Progenitor cell of endocrine pancreas (in vitro differentiated cells): Measurements from ENCODE around the gene NPFFR1. TPM values are rescaled to one million over a fixed set of nuclear protein-coding genes. Genes with fewer than 3 reads are reported as not detected.

Experiments
- DNase-seq: peaks from one replicate; pipeline ENCODE4 v3.0.0; 2021; ENCODE audit warnings: low spot score; ENCODE audit not compliant: unreplicated experiment
- H3K27ac Mint-ChIP-seq: 2 replicates; pipeline ENCODE4 v1.8.0; 2021; ENCODE audit warnings: mild to moderate bottlenecking, moderate library complexity, mixed read lengths
- H3K27me3 Mint-ChIP-seq: 2 replicates; pipeline ENCODE4 v1.8.0; 2021; ENCODE audit warnings: mixed read lengths
- H3K36me3 Mint-ChIP-seq: 2 replicates; pipeline ENCODE4 v1.8.0; 2022; ENCODE audit warnings: mixed read lengths; ENCODE audit not compliant: insufficient read depth
- H3K4me1 Mint-ChIP-seq: 2 replicates; pipeline ENCODE4 v1.8.0; 2021; ENCODE audit warnings: low read depth, mixed read lengths
- H3K4me3 Mint-ChIP-seq: 2 replicates; pipeline ENCODE4 v1.8.0; 2021; ENCODE audit warnings: low read depth, mild to moderate bottlenecking, moderate library complexity, mixed read lengths
- H3K9me3 Mint-ChIP-seq: 2 replicates; pipeline ENCODE4 v1.8.0; 2021; ENCODE audit warnings: low read depth, mixed read lengths
- total RNA-seq: library from RNA; stranded (reverse); gene quantifications from 2 replicates; pipeline ENCODE4 v1.2.1, GENCODE V29; 2021
- TF ChIP-seq, protein P1 (sequence below): fragments of 200-600 bp; sonication (generic); IDR thresholded peaks from one replicate; pipeline ENCODE4 v1.5.0; 2021; ENCODE audit warnings: antibody characterized with exemption, mild to moderate bottlenecking; ENCODE audit not compliant: unreplicated experiment

The NPFFR1 gene
- total RNA-seq, 1 donor from 2014 or later: not detected

DNA sequence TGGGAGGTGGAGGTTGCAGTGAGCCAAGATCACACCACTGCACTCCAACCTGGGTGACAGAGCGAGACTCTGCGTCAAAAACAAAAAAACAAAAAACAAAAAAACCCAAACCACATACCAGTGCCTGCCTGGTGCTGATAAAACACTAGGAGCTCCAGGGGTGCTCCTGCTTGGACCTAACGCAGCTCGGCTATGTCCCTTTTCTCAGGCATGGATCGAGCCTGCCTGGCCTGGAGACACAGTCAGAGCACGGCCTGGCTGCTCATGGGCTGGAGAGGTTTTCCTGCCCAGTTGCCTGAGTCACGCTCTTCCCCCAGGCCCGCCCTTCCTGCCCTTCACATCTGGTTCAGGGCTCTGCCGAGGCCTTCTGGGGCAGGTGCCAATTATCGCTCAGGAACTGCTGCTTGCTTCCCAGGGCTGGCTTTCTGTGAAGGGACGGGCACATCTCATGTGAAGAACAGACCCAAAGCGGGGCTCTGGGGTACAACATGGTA, 12.6 kb upstream of the NPFFR1 start:
- Mint-ChIP-seq H3K4me1 (peaks cover 3% of the 10 kb centered on the region), H3K36me3 (no peaks in the 10 kb centered on the region), H3K9me3 (no peaks in the 10 kb centered on the region), H3K27me3 (peaks cover 8% of the 10 kb centered on the region), H3K4me3 (no peak overlapping the region), H3K27ac (no peak overlapping the region)
- no peak for DNase-seq
- TF ChIP-seq, protein P1, sequence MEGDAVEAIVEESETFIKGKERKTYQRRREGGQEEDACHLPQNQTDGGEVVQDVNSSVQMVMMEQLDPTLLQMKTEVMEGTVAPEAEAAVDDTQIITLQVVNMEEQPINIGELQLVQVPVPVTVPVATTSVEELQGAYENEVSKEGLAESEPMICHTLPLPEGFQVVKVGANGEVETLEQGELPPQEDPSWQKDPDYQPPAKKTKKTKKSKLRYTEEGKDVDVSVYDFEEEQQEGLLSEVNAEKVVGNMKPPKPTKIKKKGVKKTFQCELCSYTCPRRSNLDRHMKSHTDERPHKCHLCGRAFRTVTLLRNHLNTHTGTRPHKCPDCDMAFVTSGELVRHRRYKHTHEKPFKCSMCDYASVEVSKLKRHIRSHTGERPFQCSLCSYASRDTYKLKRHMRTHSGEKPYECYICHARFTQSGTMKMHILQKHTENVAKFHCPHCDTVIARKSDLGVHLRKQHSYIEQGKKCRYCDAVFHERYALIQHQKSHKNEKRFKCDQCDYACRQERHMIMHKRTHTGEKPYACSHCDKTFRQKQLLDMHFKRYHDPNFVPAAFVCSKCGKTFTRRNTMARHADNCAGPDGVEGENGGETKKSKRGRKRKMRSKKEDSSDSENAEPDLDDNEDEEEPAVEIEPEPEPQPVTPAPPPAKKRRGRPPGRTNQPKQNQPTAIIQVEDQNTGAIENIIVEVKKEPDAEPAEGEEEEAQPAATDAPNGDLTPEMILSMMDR: no peak

DNA sequence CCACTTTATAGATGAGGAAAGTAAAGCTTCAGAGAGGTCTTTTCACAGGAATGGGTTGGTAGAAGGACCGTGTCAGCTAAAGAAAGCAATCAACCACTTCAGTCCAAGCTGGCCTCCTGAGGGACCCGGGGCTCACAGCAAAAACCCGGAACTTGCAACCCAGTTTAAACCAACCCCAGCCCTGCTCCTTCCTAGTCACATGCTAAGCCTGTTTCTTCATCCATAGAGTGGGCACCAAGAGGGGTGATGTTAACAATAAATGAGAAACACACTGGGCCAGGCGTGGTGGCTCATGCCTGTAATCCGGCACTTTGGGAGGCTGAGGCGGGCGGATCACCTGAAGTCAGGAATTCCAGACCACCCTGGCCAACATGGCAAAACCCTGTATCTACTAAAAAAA, 12.1 kb upstream of the NPFFR1 start:
- no peak for DNase-seq
- peaks cover 3% of the 10 kb centered on the region for H3K4me1 Mint-ChIP-seq
- no peaks in the 10 kb centered on the region for H3K36me3 Mint-ChIP-seq
- no peak overlapping the region for H3K4me3 Mint-ChIP-seq
- H3K27ac Mint-ChIP-seq: no peak overlapping the region
- TF ChIP-seq, protein P1: no peak
- peaks cover 8% of the 10 kb centered on the region for H3K27me3 Mint-ChIP-seq
- no peaks in the 10 kb centered on the region for H3K9me3 Mint-ChIP-seq

DNA sequence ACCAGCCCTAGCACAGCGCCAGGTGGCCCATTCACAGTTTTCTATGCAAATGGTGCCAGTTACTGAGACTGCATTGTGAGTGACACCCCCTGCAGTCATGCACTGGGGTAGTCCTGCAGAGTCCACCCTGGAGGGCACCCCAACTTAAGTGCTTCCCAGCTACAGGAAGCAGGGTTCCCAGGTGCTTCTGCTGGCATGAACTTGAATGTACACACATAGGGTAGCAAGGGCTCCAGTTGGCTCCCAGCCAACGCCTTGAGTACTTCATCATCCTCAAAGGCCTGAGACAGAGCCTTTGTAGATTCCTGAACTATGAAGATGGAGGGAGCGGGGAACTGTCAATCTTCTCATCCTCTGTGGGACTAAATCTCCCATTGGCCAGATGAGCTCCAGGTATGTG, 11.5 kb upstream of the NPFFR1 start:
- Mint-ChIP-seq H3K27ac (no peak overlapping the region), H3K4me1 (peaks cover 3% of the 10 kb centered on the region), H3K27me3 (peaks cover 8% of the 10 kb centered on the region), H3K4me3 (no peak overlapping the region), H3K9me3 (no peaks in the 10 kb centered on the region), H3K36me3 (no peaks in the 10 kb centered on the region)
- TF ChIP-seq, protein P1: no peak
- DNase-seq: no peak

DNA sequence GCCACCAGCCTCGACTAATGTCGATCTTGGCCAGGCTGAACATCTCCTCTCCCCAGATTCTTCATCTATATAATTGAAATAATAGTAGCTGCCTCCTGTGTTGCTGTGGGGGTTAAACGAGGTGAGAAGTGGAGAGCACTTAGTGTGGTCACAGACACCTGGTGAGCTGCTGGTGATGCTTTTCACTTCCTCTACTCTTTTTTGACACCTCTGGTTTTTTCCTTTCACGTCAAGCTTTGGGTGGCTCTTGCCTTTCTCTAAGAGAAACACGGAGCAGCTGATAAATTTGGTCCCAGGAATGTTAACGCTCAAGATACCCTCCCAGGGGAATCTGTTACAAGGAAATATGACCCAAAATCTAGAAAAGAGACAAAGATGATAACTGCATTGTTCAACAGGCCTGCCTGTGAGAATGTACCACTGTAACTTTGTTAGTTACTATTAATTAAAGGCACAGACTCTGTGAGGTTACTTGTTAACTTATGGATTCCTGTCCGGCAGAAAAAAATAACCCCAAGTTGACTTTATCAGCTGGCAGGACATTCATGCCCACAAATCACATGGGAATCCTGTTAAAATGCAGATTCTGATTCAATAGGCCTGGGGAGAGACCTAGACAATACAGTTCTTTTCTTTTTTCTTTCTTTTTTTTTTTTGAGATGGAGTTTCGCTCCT, 9.5 kb upstream of the NPFFR1 start:
- Mint-ChIP-seq H3K27ac (no peak overlapping the region), H3K36me3 (no peaks in the 10 kb centered on the region), H3K9me3 (no peaks in the 10 kb centered on the region), H3K4me3 (no peak overlapping the region), H3K27me3 (peaks cover 15% of the 10 kb centered on the region), H3K4me1 (peaks cover 3% of the 10 kb centered on the region)
- TF ChIP-seq, protein P1: no peak
- no peak for DNase-seq

GRCh38 chr10:70292004-70292403, 8.2 kb upstream of the NPFFR1 start:
- H3K36me3 Mint-ChIP-seq: no peaks in the 10 kb centered on the region
- H3K27ac Mint-ChIP-seq: no peak overlapping the region
- peaks cover 18% of the 10 kb centered on the region for H3K27me3 Mint-ChIP-seq

More at GRCh38 chr10:70292004-70292403, 8.2 kb upstream of the NPFFR1 start:
- H3K4me1 Mint-ChIP-seq: peaks cover 3% of the 10 kb centered on the region
- TF ChIP-seq, protein P1: no peak
- no peaks in the 10 kb centered on the region for H3K9me3 Mint-ChIP-seq
- no peak overlapping the region for H3K4me3 Mint-ChIP-seq
- no peak for DNase-seq
